ENCODE data around the gene CNTN1.

DNA sequence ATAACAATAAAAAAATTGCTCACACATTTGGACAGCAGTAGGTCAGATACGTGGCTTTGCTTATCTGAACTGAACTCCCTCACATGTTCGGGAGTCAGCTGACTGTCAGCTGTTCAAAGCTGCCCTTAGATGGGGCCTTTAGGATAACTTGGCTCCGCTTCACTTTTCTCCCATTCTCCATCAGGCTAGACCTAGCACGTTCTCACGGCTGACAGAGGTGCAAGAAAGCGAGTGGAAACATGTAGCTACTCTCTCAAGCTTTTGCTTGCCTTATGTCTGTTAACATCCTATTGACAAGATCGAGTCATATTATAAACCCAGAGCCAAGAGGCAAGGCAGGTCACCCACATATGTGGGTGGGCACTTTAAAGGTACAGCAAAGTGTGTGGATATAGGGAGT lies 383.9 kb downstream of the CNTN1 start:
- TF ChIP-seq POLR2A (IDR thresholded peaks at IDR 0.05), result no peak
- TF ChIP-seq, protein P1, sequence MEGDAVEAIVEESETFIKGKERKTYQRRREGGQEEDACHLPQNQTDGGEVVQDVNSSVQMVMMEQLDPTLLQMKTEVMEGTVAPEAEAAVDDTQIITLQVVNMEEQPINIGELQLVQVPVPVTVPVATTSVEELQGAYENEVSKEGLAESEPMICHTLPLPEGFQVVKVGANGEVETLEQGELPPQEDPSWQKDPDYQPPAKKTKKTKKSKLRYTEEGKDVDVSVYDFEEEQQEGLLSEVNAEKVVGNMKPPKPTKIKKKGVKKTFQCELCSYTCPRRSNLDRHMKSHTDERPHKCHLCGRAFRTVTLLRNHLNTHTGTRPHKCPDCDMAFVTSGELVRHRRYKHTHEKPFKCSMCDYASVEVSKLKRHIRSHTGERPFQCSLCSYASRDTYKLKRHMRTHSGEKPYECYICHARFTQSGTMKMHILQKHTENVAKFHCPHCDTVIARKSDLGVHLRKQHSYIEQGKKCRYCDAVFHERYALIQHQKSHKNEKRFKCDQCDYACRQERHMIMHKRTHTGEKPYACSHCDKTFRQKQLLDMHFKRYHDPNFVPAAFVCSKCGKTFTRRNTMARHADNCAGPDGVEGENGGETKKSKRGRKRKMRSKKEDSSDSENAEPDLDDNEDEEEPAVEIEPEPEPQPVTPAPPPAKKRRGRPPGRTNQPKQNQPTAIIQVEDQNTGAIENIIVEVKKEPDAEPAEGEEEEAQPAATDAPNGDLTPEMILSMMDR (IDR thresholded peaks at IDR 0.05), result no peak
